TTC549 (cell line): Measurements from ENCODE around the gene RBPJ.
"Not testable (repeated sequence)": the region's sequence is repeated elsewhere in the genome, so short reads cannot be mapped to it uniquely, and the experiment has no call there.

ENCODE experiments used
- FAIRE-seq: peaks from 2 replicates; lab custom pipeline; 2012; peaks lifted over from hg19 to GRCh38; lab: Jason Lieb, UNC

RBPJ gene

GRCh38 chr4:26375551-26375950 is 54.7 kb downstream of the RBPJ start:
- no peak for FAIRE-seq

GRCh38 chr4:26377328-26378311 is 56.8 kb downstream of the RBPJ start:
- no peak for FAIRE-seq

GRCh38 chr4:26379837-26380236 is 59.0 kb downstream of the RBPJ start:
- FAIRE-seq: no peak

GRCh38 chr4:26380740-26381139 is 59.9 kb downstream of the RBPJ start:
- no peak for FAIRE-seq

GRCh38 chr4:26384380-26385057 is 63.7 kb downstream of the RBPJ start:
- FAIRE-seq: no peak

GRCh38 chr4:26385690-26386089 is 64.9 kb downstream of the RBPJ start:
- no peak for FAIRE-seq

- FAIRE-seq: no peak
Observed at GRCh38 chr4:26386386-26386785, 65.6 kb downstream of the RBPJ start.

GRCh38 chr4:26388671-26389070 is 67.9 kb downstream of the RBPJ start:
- no peak for FAIRE-seq

- FAIRE-seq: no peak
Observed at GRCh38 chr4:26397086-26397485, 76.3 kb downstream of the RBPJ start.

GRCh38 chr4:26400132-26400531 is 79.3 kb downstream of the RBPJ start:
- no peak for FAIRE-seq

GRCh38 chr4:26402017-26402416 is 81.2 kb downstream of the RBPJ start:
- FAIRE-seq: not testable (repeated sequence)

GRCh38 chr4:26402458-26402857 is 81.6 kb downstream of the RBPJ start:
- FAIRE-seq: no peak

GRCh38 chr4:26404743-26405206 is 84.0 kb downstream of the RBPJ start:
- FAIRE-seq: no peak

GRCh38 chr4:26406346-26406975 is 85.6 kb downstream of the RBPJ start:
- no peak for FAIRE-seq

- FAIRE-seq: no peak
Observed at GRCh38 chr4:26407476-26407875, 86.7 kb downstream of the RBPJ start.

- peak; percentile 96 for FAIRE-seq
Observed at GRCh38 chr4:26410385-26411293, 89.8 kb downstream of the RBPJ start.

GRCh38 chr4:26412381-26413372 is 91.9 kb downstream of the RBPJ start:
- no peak for FAIRE-seq

- no peak for FAIRE-seq
Observed at GRCh38 chr4:26413582-26413981, 92.8 kb downstream of the RBPJ start.

GRCh38 chr4:26418107-26418506 is 97.3 kb downstream of the RBPJ start:
- FAIRE-seq: no peak

- no peak for FAIRE-seq
Observed at GRCh38 chr4:26418850-26419249, 98.0 kb downstream of the RBPJ start.
